K562 (cell line): Measurements from ENCODE around the gene HAP1. TPM values are rescaled to one million over a fixed set of nuclear protein-coding genes. Genes with fewer than 3 reads are reported as not detected.

ENCODE experiments used
- ATF6 ChIP-seq: sonication (generic); formaldehyde crosslinking; IDR thresholded peaks from 2 replicates; pipeline ENCODE4 v1.4.0; 2020; ENCODE audit warnings: mild to moderate bottlenecking, missing genetic modification reagents
- BCL6 ChIP-seq: fragments of 250-450 bp; sonication (Bioruptor Pico); IDR thresholded peaks from 2 replicates; pipeline ENCODE4 v1.4.0; 2020
- BHLHE40 ChIP-seq: IDR thresholded peaks from 2 replicates; pipeline ENCODE4 v1.6.1; 2011; ENCODE audit warnings: low read length, improper control_type of control experiment
- CC2D1A ChIP-seq: fragments of 450-650 bp; IDR thresholded peaks from 2 replicates; pipeline ENCODE4 v1.6.1; 2017; ENCODE audit warnings: mild to moderate bottlenecking
- ETS2 ChIP-seq: IDR thresholded peaks from 2 replicates; pipeline ENCODE4 v1.6.1; 2016; ENCODE audit warnings: borderline replicate concordance, missing genetic modification characterization, mild to moderate bottlenecking, moderate library complexity, missing compliant biosample characterization; ENCODE audit not compliant: poor library complexity, severe bottlenecking
- EWSR1 ChIP-seq: fragments of 450-650 bp; IDR thresholded peaks from 2 replicates; pipeline ENCODE4 v1.6.1; 2018; ENCODE audit warnings: borderline replicate concordance, mild to moderate bottlenecking, low read depth, moderate library complexity; ENCODE audit not compliant: partially characterized antibody
- GTF2E2 ChIP-seq: fragments of 200-800 bp; sonication (Bioruptor generic); IDR thresholded peaks from 2 replicates; pipeline ENCODE4 v1.6.1; 2016; ENCODE audit warnings: missing genetic modification characterization, missing compliant biosample characterization
- KDM5B ChIP-seq: fragments of 200-600 bp; sonication (generic); IDR thresholded peaks from 2 replicates; pipeline ENCODE4 v1.6.1; 2012; ENCODE audit warnings: low read depth, mild to moderate bottlenecking, moderate library complexity, low read length, control low read depth, inconsistent platforms; ENCODE audit not compliant: insufficient replicate concordance
- MAFK ChIP-seq: IDR thresholded peaks from 2 replicates; pipeline ENCODE4 v1.6.1; 2011; ENCODE audit warnings: low read length, improper control_type of control experiment
- MAZ ChIP-seq, 2 experiments: fragments of 450-650 bp in 1 of 2; sonication (generic) in 1 of 2; formaldehyde crosslinking; IDR thresholded peaks in 1 of 2; conservative IDR thresholded peaks in 1 of 2; 2 replicates each; pipeline versions ENCODE4 v1.4.0 to v1.5.0; 2020; ENCODE audit warnings: mild to moderate bottlenecking in 1 of 2, missing genetic modification reagents in 1 of 2
- NBN ChIP-seq: fragments of 450-650 bp; IDR thresholded peaks from 2 replicates; pipeline ENCODE4 v1.6.1; 2016; ENCODE audit warnings: low read depth, mild to moderate bottlenecking
- PML ChIP-seq: IDR thresholded peaks from 2 replicates; pipeline ENCODE4 v1.6.1; 2012; ENCODE audit warnings: low read length, inconsistent platforms
- RBM15 ChIP-seq: fragments of 200-400 bp; formaldehyde crosslinking; IDR thresholded peaks from 2 replicates; pipeline ENCODE4 v1.6.1; 2018; ENCODE audit warnings: mild to moderate bottlenecking, low read length, moderate library complexity; ENCODE audit not compliant: insufficient read depth
- SRSF1 ChIP-seq: fragments of 200-400 bp; formaldehyde crosslinking; IDR thresholded peaks from 2 replicates; pipeline ENCODE4 v1.6.1; 2017; ENCODE audit warnings: mild to moderate bottlenecking, low read depth, low read length, moderate library complexity
- ZFP36 ChIP-seq: fragments of 150-350 bp; IDR thresholded peaks from 2 replicates; pipeline ENCODE4 v1.6.1; 2018; ENCODE audit warnings: low read length, low read depth; ENCODE audit not compliant: partially characterized antibody
- ZNF174 ChIP-seq: fragments of 250-450 bp; sonication (Bioruptor Pico); IDR thresholded peaks from 2 replicates; pipeline ENCODE4 v1.4.0; 2020; ENCODE audit warnings: mild to moderate bottlenecking
- ZNF23 ChIP-seq: fragments of 250-450 bp; sonication (Bioruptor Pico); IDR thresholded peaks from 2 replicates; pipeline ENCODE4 v1.4.0; 2020; ENCODE audit warnings: mild to moderate bottlenecking
- ZNF280B ChIP-seq: fragments of 250-450 bp; sonication (Bioruptor Pico); IDR thresholded peaks from 2 replicates; pipeline ENCODE4 v1.5.1; 2021; ENCODE audit warnings: mild to moderate bottlenecking
- ZNF551 ChIP-seq: fragments of 250-450 bp; sonication (Bioruptor Pico); IDR thresholded peaks from 2 replicates; pipeline ENCODE4 v1.5.0; 2021; ENCODE audit warnings: mild to moderate bottlenecking, moderate library complexity
- ZNF778 ChIP-seq: fragments of 450-650 bp; formaldehyde crosslinking; IDR thresholded peaks from 2 replicates; pipeline ENCODE4 v1.4.0; 2020; ENCODE audit warnings: mild to moderate bottlenecking, moderate library complexity
- polyA plus RNA-seq, 8 experiments: library from polyadenylated mRNA; depleted of rRNA in 4 of 8; stranded (reverse) in 5 of 8; unstranded in 3 of 8; fragments of >200 nt; fragmentation: Nextera tagmentation in 2 of 8; fragmentation: Illumina TruSeq in 1 of 8; extraction: Ambion mirVana in 2 of 8; extraction: Trizol in 1 of 8; gene quantifications; 2 replicates each; pipeline versions ENCODE4 v1.2.1 to v1.2.3, GENCODE V29; 2011 to 2014; ENCODE audit warnings: inconsistent platforms in 1 of 8, missing spikeins in 1 of 8
- total RNA-seq, 7 experiments: library from RNA; depleted of rRNA in 6 of 7; stranded (reverse); fragments of >200 nt in 6 of 7; fragmentation: Illumina TruSeq in 2 of 7; extraction: Trizol in 2 of 7; gene quantifications; 2 replicates each; pipeline versions ENCODE4 v1.2.1 to v1.2.3, GENCODE V29; 2011 to 2021; ENCODE audit warnings: low replicate concordance in 1 of 7
- TF ChIP-seq, protein P1 (sequence below): sonication (generic); formaldehyde crosslinking; IDR thresholded peaks from 2 replicates; pipeline ENCODE4 v1.8.0; 2022; ENCODE audit warnings: mild to moderate bottlenecking, missing genetic modification reagents
- TF ChIP-seq, protein P2 (sequence below): fragments of 250-450 bp; sonication (Bioruptor Pico); IDR thresholded peaks from 2 replicates; pipeline ENCODE4 v1.5.0; 2020; ENCODE audit warnings: mild to moderate bottlenecking

The HAP1 gene
- total and polyA plus RNA-seq, 9 of the 15 experiments (the other 6 are each of a cell fraction or from before 2014, with no cell fraction given): under 0.01 to 0.09 (median 0.04) TPM; not detected in 6

DNA sequence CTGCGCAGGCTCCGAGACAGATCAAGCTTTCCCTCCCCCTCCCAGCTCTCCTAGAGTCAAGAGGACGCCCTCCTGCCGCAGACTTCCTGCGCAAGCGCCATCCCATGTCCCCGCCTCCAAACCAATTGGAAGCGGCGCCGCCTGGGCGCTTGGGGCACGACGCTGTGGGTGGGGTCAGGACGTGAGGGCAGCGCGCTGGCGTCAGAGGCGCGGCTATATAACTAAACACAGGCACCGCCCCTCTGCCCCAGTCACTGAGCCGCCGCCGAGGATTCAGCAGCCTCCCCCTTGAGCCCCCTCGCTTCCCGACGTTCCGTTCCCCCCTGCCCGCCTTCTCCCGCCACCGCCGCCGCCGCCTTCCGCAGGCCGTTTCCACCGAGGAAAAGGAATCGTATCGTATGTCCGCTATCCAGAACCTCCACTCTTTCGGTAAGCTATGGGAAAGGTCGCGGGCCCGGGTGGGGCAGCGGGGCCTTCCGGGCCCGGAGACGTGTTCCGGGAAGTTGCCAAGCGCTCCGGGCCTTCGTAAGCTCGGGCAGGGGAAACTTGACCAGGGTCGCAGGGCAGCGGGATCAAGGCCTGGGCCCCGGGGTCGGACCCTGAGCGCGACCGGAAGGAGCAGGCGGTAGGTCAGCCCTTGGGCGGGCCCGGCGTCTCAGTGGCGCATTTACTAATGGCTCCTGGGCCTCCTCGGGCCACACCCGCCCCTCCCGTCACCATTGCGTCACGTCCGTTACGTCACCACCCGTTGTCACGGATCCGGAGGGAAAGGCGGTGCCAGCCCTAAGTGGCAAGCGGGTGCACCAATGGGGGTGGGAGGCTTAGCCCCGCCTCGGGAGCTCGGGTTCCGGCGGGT, 45.6 kb downstream of the HAP1 start, which contains the start of gene EIF1 (continued):
- TF ChIP-seq ZNF778 (CRISPR knock-in tag) (no peak), CC2D1A (no peak), ZFP36 (no peak), BCL6 (CRISPR knock-in tag) (0 out of 2 replicates have a peak, but pooled peaks have one; percentile 27), BHLHE40 (peak; percentile 51), ZNF23 (CRISPR knock-in tag) (no peak; the same call in 1 of the 2 replicates), KDM5B (peak; percentile 98), SRSF1 (peak; percentile 97), NBN (no peak), ZNF551 (CRISPR knock-in tag) (no peak), ZNF174 (CRISPR knock-in tag) (no peak), PML (peak; percentile 92), ATF6 (CRISPR knock-in tag) (peak; percentile 84), ETS2 (tag) (peak; percentile 62), MAFK (no peak), RBM15 (peak; percentile 40; the same call in 1 of the 2 replicates), ZNF280B (CRISPR knock-in tag) (peak; percentile 74; the same call in 1 of the 2 replicates), EWSR1 (no peak), GTF2E2 (tag) (peak; percentile 92), MAZ (CRISPR knock-in tag; conservative IDR thresholded peaks at IDR 0.05 in 1 of 2, IDR thresholded peaks at IDR 0.05 in 1 of 2) (peak; percentile 90 to 99)
- TF ChIP-seq, protein P1, sequence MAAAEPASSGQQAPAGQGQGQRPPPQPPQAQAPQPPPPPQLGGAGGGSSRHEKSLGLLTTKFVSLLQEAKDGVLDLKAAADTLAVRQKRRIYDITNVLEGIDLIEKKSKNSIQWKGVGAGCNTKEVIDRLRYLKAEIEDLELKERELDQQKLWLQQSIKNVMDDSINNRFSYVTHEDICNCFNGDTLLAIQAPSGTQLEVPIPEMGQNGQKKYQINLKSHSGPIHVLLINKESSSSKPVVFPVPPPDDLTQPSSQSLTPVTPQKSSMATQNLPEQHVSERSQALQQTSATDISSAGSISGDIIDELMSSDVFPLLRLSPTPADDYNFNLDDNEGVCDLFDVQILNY (CRISPR knock-in tag): no peak; the same call in 1 of the 2 replicates
- TF ChIP-seq, protein P2, sequence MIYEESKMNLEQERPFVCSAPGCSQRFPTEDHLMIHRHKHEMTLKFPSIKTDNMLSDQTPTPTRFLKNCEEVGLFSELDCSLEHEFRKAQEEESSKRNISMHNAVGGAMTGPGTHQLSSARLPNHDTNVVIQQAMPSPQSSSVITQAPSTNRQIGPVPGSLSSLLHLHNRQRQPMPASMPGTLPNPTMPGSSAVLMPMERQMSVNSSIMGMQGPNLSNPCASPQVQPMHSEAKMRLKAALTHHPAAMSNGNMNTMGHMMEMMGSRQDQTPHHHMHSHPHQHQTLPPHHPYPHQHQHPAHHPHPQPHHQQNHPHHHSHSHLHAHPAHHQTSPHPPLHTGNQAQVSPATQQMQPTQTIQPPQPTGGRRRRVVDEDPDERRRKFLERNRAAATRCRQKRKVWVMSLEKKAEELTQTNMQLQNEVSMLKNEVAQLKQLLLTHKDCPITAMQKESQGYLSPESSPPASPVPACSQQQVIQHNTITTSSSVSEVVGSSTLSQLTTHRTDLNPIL: peak; percentile 65; the same call in 1 of the 2 replicates
